Erythroblast (primary cell): ENCODE results near the gene ANTXR1.

Experiments used
- GATA1 ChIP-seq: IDR thresholded peaks from 2 replicates; pipeline ENCODE4 v1.6.1; 2011; ENCODE audit warnings: low read depth, mild to moderate bottlenecking, control low read depth, low read length, moderate library complexity
- POLR2A ChIP-seq: IDR thresholded peaks from 2 replicates; pipeline ENCODE4 v1.6.1; 2011; ENCODE audit warnings: mild to moderate bottlenecking, low read length

DNA sequence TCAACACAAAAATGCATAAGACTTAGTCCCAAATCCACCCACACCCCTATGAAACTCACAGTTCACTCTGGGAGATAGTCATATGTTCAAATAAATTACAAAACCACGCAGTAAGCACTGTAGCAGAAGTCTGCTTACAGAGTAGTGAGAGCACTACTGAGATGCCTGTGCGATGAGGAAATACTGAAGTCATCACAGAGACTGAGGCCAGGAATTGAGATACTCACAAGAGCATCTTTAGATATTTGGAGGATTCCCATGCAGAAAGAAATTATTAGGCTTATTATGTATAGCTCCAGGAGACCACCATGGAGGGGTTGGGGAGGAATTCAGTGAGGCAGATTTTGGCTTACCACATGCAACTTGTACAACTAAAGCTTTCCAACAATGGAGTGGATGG lies 82.3 kb downstream of the ANTXR1 start:
- TF ChIP-seq POLR2A, result no peak
- TF ChIP-seq GATA1, result no peak
